ENCODE measurements around the gene SLC44A4.

GRCh38 chr6:31903957-31904356 lies 25.2 kb upstream of the SLC44A4 start:
- no peak for TF ChIP-seq CTCF (conservative IDR thresholded peaks at IDR 0.05; ENCODE audit: low read depth, low read length)
- no peak for TF ChIP-seq EZH2 (IDR thresholded peaks at IDR 0.05; ENCODE audit: borderline replicate concordance, low read depth, low read length, poor library complexity, severe bottlenecking)

Measured in A673 (cell line).